ENCODE data around the gene EFNA2.

Gene EFNA2

GRCh38 chr19:1290703-1291651 is 5.3 kb downstream of the EFNA2 start:
- H3K4me3 ChIP-seq (ENCODE audit: low read depth, low read length): no peak overlapping the region
- in situ Hi-C loops (cut with HindIII; ENCODE audit: low sequenced_read_pairs): no loop called here
- no peak for DNase-seq (ENCODE audit: low read depth, low spot score)
- TF ChIP-seq CTCF (IDR thresholded peaks at IDR 0.05; ENCODE audit: low read depth, low read length): no peak

GRCh38 chr19:1291761-1292418 is 6.2 kb downstream of the EFNA2 start:
- no peak for TF ChIP-seq CTCF (IDR thresholded peaks at IDR 0.05; ENCODE audit: low read depth, low read length)
- in situ Hi-C loops (cut with HindIII; ENCODE audit: low sequenced_read_pairs): no loop called here
- H3K4me3 ChIP-seq (ENCODE audit: low read depth, low read length): no peak overlapping the region
- no peak for DNase-seq (ENCODE audit: low read depth, low spot score)

GRCh38 chr19:1292419-1293151 is 6.9 kb downstream of the EFNA2 start:
- TF ChIP-seq CTCF (IDR thresholded peaks at IDR 0.05; ENCODE audit: low read depth, low read length): no peak
- in situ Hi-C loops (cut with HindIII; ENCODE audit: low sequenced_read_pairs): no loop called here
- no peak overlapping the region for H3K4me3 ChIP-seq (ENCODE audit: low read depth, low read length)
- DNase-seq (ENCODE audit: low read depth, low spot score): no peak

- in situ Hi-C loops (cut with HindIII; ENCODE audit: low sequenced_read_pairs): no loop called here
- DNase-seq (ENCODE audit: low read depth, low spot score): no peak
- H3K4me3 ChIP-seq (ENCODE audit: low read depth, low read length): no peak overlapping the region
- no peak for TF ChIP-seq CTCF (IDR thresholded peaks at IDR 0.05; ENCODE audit: low read depth, low read length)
Measured at GRCh38 chr19:1293782-1294604, 8.3 kb downstream of the EFNA2 start.

- in situ Hi-C loops (cut with HindIII; ENCODE audit: low sequenced_read_pairs): no loop called here
- DNase-seq (ENCODE audit: low read depth, low spot score): no peak
- H3K4me3 ChIP-seq (ENCODE audit: low read depth, low read length): no peak overlapping the region
- no peak for TF ChIP-seq CTCF (IDR thresholded peaks at IDR 0.05; ENCODE audit: low read depth, low read length)
Measured at GRCh38 chr19:1294688-1295087, 9.0 kb downstream of the EFNA2 start.
